Left ventricle myocardium inferior (tissue), 1 donor: ENCODE data around the gene CCR5AS.

ENCODE experiments used
- DNase-seq: peaks from one replicate; pipeline ENCODE4 v3.0.0-alpha.2; 2020
- H3K27ac ChIP-seq: fragments of 200-600 bp; replicated peaks from 2 replicates; pipeline ENCODE4 v1.8.0; 2021
- H3K27me3 ChIP-seq: fragments of 200-600 bp; 2 replicates; pipeline ENCODE4 v1.8.0; 2021; ENCODE audit warnings: low read depth
- H3K36me3 ChIP-seq: fragments of 200-600 bp; 2 replicates; pipeline ENCODE4 v1.8.0; 2021
- H3K4me1 ChIP-seq: fragments of 200-600 bp; 2 replicates; pipeline ENCODE4 v1.8.0; 2021
- H3K4me3 ChIP-seq: fragments of 200-600 bp; 2 replicates; pipeline ENCODE4 v1.8.0; 2021; ENCODE audit warnings: mild to moderate bottlenecking, moderate library complexity
- H3K9me3 ChIP-seq: fragments of 200-600 bp; replicated peaks from 2 replicates; pipeline ENCODE4 v1.8.0; 2021
- intact Hi-C: fragments of 100-400 bp; cut with micrococcal nuclease; formaldehyde crosslinking; loops from one replicate; pipeline ENCODE4 v1.11.0; 2022
- TF ChIP-seq, protein P1 (sequence below): fragments of 200-600 bp; IDR thresholded peaks from 2 replicates; pipeline ENCODE4 v1.8.0; 2021; ENCODE audit warnings: antibody characterized with exemption, mild to moderate bottlenecking, borderline replicate concordance
- donor health status: DM: no; HTN: yes; CAD: no; lungs with severe emphysema.

CCR5AS gene

DNA sequence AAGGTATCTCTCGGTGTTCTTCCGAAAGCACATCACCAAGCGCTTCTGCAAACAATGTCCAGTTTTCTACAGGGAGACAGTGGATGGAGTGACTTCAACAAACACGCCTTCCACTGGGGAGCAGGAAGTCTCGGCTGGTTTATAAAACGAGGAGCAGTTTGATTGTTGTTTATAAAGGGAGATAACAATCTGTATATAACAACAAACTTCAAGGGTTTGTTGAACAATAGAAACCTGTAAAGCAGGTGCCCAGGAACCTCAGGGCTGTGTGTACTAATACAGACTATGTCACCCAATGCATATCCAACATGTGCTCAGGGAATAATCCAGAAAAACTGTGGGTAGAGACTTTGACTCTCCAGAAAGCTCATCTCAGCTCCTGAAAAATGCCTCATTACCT, 48.4 kb downstream of the CCR5AS start:
- DNase-seq: no peak
- H3K27ac ChIP-seq: no peak overlapping the region
- no peak overlapping the region for H3K4me3 ChIP-seq
- TF ChIP-seq, protein P1, sequence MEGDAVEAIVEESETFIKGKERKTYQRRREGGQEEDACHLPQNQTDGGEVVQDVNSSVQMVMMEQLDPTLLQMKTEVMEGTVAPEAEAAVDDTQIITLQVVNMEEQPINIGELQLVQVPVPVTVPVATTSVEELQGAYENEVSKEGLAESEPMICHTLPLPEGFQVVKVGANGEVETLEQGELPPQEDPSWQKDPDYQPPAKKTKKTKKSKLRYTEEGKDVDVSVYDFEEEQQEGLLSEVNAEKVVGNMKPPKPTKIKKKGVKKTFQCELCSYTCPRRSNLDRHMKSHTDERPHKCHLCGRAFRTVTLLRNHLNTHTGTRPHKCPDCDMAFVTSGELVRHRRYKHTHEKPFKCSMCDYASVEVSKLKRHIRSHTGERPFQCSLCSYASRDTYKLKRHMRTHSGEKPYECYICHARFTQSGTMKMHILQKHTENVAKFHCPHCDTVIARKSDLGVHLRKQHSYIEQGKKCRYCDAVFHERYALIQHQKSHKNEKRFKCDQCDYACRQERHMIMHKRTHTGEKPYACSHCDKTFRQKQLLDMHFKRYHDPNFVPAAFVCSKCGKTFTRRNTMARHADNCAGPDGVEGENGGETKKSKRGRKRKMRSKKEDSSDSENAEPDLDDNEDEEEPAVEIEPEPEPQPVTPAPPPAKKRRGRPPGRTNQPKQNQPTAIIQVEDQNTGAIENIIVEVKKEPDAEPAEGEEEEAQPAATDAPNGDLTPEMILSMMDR: no peak
- H3K36me3 ChIP-seq: no peaks in the 10 kb centered on the region
- intact Hi-C loops: no loop called here
- H3K9me3 ChIP-seq: no peaks in the 10 kb centered on the region
- H3K4me1 ChIP-seq: no peaks in the 10 kb centered on the region
- peaks cover 48% of the 10 kb centered on the region for H3K27me3 ChIP-seq

DNA sequence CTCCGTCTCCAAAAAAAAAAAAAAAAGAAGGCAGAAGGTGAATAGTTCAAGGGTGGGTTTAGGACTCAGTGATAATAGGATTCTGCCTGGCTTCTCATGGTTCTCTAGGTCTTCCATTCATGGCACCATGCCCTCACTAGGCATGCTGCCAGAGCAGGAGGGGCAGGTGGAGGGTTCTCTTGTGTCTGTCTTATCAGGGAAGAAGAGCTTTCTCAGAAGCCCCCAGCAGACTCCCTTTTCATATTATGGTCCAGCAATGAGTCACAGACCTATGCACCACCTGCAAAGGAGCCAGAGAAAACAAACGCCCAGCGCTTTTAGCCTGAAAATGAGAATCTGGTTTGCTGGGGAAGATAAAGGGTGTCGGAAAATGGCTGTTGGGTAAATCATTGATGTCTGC, 50.0 kb downstream of the CCR5AS start:
- Histone ChIP-seq H3K27ac (no peak overlapping the region), H3K4me3 (no peak overlapping the region)
- DNase-seq: no peak

DNA sequence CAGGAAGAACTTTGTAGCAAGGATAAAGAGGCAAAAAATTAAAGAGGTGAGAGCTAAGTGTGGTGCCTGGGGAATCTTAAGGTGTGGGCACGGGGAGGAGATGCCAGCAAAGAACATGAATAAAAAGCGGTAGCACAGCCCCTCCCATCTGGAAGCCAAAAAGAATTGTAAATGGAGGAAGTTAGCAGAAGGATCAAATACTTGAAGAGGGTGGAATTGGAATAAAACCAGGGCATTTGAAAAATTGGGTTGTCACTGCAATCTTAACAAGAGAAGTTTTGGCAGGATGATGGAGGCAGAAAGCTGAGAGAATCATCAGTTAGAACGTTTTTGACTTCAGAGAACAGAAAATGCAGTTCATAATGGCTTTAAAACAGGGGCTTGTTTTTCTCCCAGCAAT, 50.6 kb downstream of the CCR5AS start:
- H3K4me1 ChIP-seq: no peaks in the 10 kb centered on the region
- H3K9me3 ChIP-seq: no peaks in the 10 kb centered on the region
- DNase-seq: no peak
- H3K27ac ChIP-seq: no peak overlapping the region
- no peaks in the 10 kb centered on the region for H3K36me3 ChIP-seq
- TF ChIP-seq, protein P1: no peak
- no peak overlapping the region for H3K4me3 ChIP-seq
- intact Hi-C loops: no loop called here
- peaks cover 65% of the 10 kb centered on the region for H3K27me3 ChIP-seq

More for the DNA sequence above, 50.0 kb downstream of the CCR5AS start:
- intact Hi-C loops: no loop called here
- no peaks in the 10 kb centered on the region for H3K4me1 ChIP-seq
- peaks cover 63% of the 10 kb centered on the region for H3K27me3 ChIP-seq
- H3K36me3 ChIP-seq: no peaks in the 10 kb centered on the region
- H3K9me3 ChIP-seq: no peaks in the 10 kb centered on the region
- TF ChIP-seq, protein P1: no peak

GRCh38 chr3:46354984-46355383, 51.9 kb downstream of the CCR5AS start:
- Histone ChIP-seq H3K4me3 (no peak overlapping the region), H3K9me3 (no peaks in the 10 kb centered on the region), H3K27me3 (peaks cover 78% of the 10 kb centered on the region), H3K36me3 (no peaks in the 10 kb centered on the region), H3K4me1 (no peaks in the 10 kb centered on the region), H3K27ac (no peak overlapping the region)
- TF ChIP-seq, protein P1: no peak
- no peak for DNase-seq
- intact Hi-C loops: no loop called here

GRCh38 chr3:46354478-46354877, 52.4 kb downstream of the CCR5AS start:
- intact Hi-C loops: no loop called here
- peaks cover 78% of the 10 kb centered on the region for H3K27me3 ChIP-seq
- TF ChIP-seq, protein P1: no peak
- no peaks in the 10 kb centered on the region for H3K4me1 ChIP-seq
- H3K36me3 ChIP-seq: no peaks in the 10 kb centered on the region
- no peak overlapping the region for H3K4me3 ChIP-seq
- no peak for DNase-seq
- no peak overlapping the region for H3K27ac ChIP-seq
- no peaks in the 10 kb centered on the region for H3K9me3 ChIP-seq
